Measurements from ENCODE around the gene PSG6.
"Not testable (repeated sequence)": the region's sequence is repeated elsewhere in the genome, so short reads cannot be mapped to it uniquely, and the experiment has no call there.

The PSG6 gene

GRCh38 chr19:42900561-42900960, 17.1 kb downstream of the PSG6 start:
- DNase-seq: not testable (repeated sequence)

- not testable (repeated sequence) for DNase-seq
Measured at GRCh38 chr19:42899674-42900073, 18.0 kb downstream of the PSG6 start.

- DNase-seq: not testable (repeated sequence)
Measured at GRCh38 chr19:42899110-42899509, 18.6 kb downstream of the PSG6 start.

- DNase-seq: not testable (repeated sequence)
Measured at GRCh38 chr19:42898656-42899055, 19.0 kb downstream of the PSG6 start.

- not testable (repeated sequence) for DNase-seq
Measured at GRCh38 chr19:42897729-42898128, 20.0 kb downstream of the PSG6 start.

- not testable (repeated sequence) for DNase-seq
Measured at GRCh38 chr19:42890446-42890845, 27.2 kb downstream of the PSG6 start.

GRCh38 chr19:42887876-42888445, 29.7 kb downstream of the PSG6 start:
- DNase-seq: not testable (repeated sequence)

- DNase-seq: not testable (repeated sequence)
Measured at GRCh38 chr19:42882730-42883129, 35.0 kb downstream of the PSG6 start.

- not testable (repeated sequence) for DNase-seq
Measured at GRCh38 chr19:42882010-42882409, 35.7 kb downstream of the PSG6 start.

- not testable (repeated sequence) for DNase-seq
Measured at GRCh38 chr19:42881279-42881678, 36.4 kb downstream of the PSG6 start.

- not testable (repeated sequence) for DNase-seq
Measured at GRCh38 chr19:42880621-42881020, 37.1 kb downstream of the PSG6 start.

- DNase-seq: no peak
Measured at GRCh38 chr19:42879613-42880012, 38.1 kb downstream of the PSG6 start, which contains the start of gene PSG1. TSS of gene PSG1 (minus strand) at chr19:42879713. CDS start at chr19:42879581, 132 bp downstream.

- DNase-seq: not testable (repeated sequence)
Measured at GRCh38 chr19:42876596-42876995, 41.1 kb downstream of the PSG6 start.

GRCh38 chr19:42875881-42876280, 41.8 kb downstream of the PSG6 start:
- not testable (repeated sequence) for DNase-seq

GRCh38 chr19:42874901-42875813, 42.5 kb downstream of the PSG6 start:
- not testable (repeated sequence) for DNase-seq

- not testable (repeated sequence) for DNase-seq
Measured at GRCh38 chr19:42874136-42874535, 43.6 kb downstream of the PSG6 start.

- no peak for DNase-seq
Measured at GRCh38 chr19:42872608-42873007, 45.1 kb downstream of the PSG6 start.

- DNase-seq: no peak
Measured at GRCh38 chr19:42857544-42857867, 60.2 kb downstream of the PSG6 start.

GRCh38 chr19:42856866-42857543, 60.7 kb downstream of the PSG6 start:
- DNase-seq: not testable (repeated sequence)

- DNase-seq: not testable (repeated sequence)
Measured at GRCh38 chr19:42854745-42855144, 62.9 kb downstream of the PSG6 start.

GRCh38 chr19:42853231-42853630, 64.5 kb downstream of the PSG6 start:
- not testable (repeated sequence) for DNase-seq

GRCh38 chr19:42852821-42853220, 64.9 kb downstream of the PSG6 start:
- DNase-seq: not testable (repeated sequence)

Measured in NCI-H2081 treated with DMSO at 0.1 percent for 48 hours (cell line).